OCI-LY3 (cell line): ENCODE data around the gene LACC1.

Source experiments
- H2AFZ ChIP-seq: fragments of 200-600, 300-600 bp; shearing (Covaris generic); 2 replicates; pipeline ENCODE4 v1.6.0; 2014; ENCODE audit warnings: antibody characterized with exemption, low read depth, low read length
- H3K27ac ChIP-seq: fragments of 200-600, 300-600 bp; sonication (generic); 2 replicates; pipeline ENCODE4 v1.5.1; 2014; ENCODE audit warnings: mild to moderate bottlenecking, low read length, moderate library complexity, mixed read lengths
- H3K27me3 ChIP-seq: fragments of 200-600, 300-600 bp; sonication (generic); 2 replicates; pipeline ENCODE4 v1.6.1; 2014; ENCODE audit warnings: low read depth, low read length, mixed read lengths
- H3K36me3 ChIP-seq: fragments of 200-600, 300-600 bp; sonication (generic); replicated peaks from 2 replicates; pipeline ENCODE3; 2014; ENCODE audit warnings: low read depth, low read length, mixed read lengths
- H3K4me1 ChIP-seq: fragments of 300-600, 200-600 bp; sonication (generic); 2 replicates; pipeline ENCODE4 v1.6.1; 2014; ENCODE audit warnings: low read length, mixed read lengths
- H3K4me2 ChIP-seq: fragments of 200-600, 300-600 bp; sonication (generic); 2 replicates; pipeline ENCODE4 v1.6.1; 2014; ENCODE audit warnings: low read length, mixed read lengths
- H3K4me3 ChIP-seq: fragments of 300-600, 200-600 bp; sonication (generic); 2 replicates; pipeline ENCODE4 v1.5.1; 2014; ENCODE audit warnings: antibody characterized with exemption, mild to moderate bottlenecking, low read length, moderate library complexity
- H3K79me2 ChIP-seq: fragments of 300-600, 200-600 bp; shearing (Covaris generic); 2 replicates; pipeline ENCODE4 v1.6.1; 2014; ENCODE audit warnings: mild to moderate bottlenecking, low read length, mixed read lengths
- H3K9ac ChIP-seq: fragments of 300-600, 200-600 bp; shearing (Covaris generic); 2 replicates; pipeline ENCODE4 v1.6.0; 2014; ENCODE audit warnings: mild to moderate bottlenecking, low read length, moderate library complexity
- H3K9me3 ChIP-seq: fragments of 200-600, 300-600 bp; shearing (Covaris generic); 2 replicates; pipeline ENCODE4 v1.6.1; 2014; ENCODE audit warnings: low read length, mixed read lengths; ENCODE audit not compliant: insufficient read depth
- H4K20me1 ChIP-seq: fragments of 200-600, 300-600 bp; sonication (generic); 2 replicates; pipeline ENCODE4 v1.6.1; 2016; ENCODE audit warnings: low read length, mixed read lengths; ENCODE audit not compliant: insufficient read depth
- CTCF ChIP-seq: fragments of 200-600, 300-600 bp; sonication (generic); IDR thresholded peaks from 2 replicates; pipeline ENCODE4 v1.5.1; 2014; ENCODE audit warnings: antibody characterized with exemption, low read length, low read depth
- EZH2phosphoT487 ChIP-seq: fragments of 200-600 bp; shearing (Covaris generic); IDR thresholded peaks from 2 replicates; pipeline ENCODE4 v1.6.1; 2018; ENCODE audit warnings: antibody characterized with exemption, mixed run types, low read depth

LACC1 gene

GRCh38 chr13:43911278-43911677 is 31.6 kb downstream of the LACC1 start:
- Histone ChIP-seq H3K9ac (no peak overlapping the region), H2AFZ (no peak overlapping the region), H4K20me1 (peaks cover 14% of the 10 kb centered on the region; the same call in 1 of the 2 replicates), H3K27me3 (peaks cover 79% of the 10 kb centered on the region), H3K36me3 (no peaks in the 10 kb centered on the region), H3K4me1 (no peaks in the 10 kb centered on the region), H3K4me2 (no peak overlapping the region), H3K4me3 (no peak overlapping the region), H3K79me2 (no peaks in the 10 kb centered on the region), H3K9me3 (no peaks in the 10 kb centered on the region), H3K27ac (no peak overlapping the region)
- TF ChIP-seq CTCF: no peak
- TF ChIP-seq EZH2phosphoT487: no peak

GRCh38 chr13:43911871-43912270 is 32.2 kb downstream of the LACC1 start:
- TF ChIP-seq EZH2phosphoT487 (no peak), CTCF (no peak)
- Histone ChIP-seq H3K27ac (no peak overlapping the region), H4K20me1 (peaks cover 17% of the 10 kb centered on the region; the same call in 1 of the 2 replicates), H3K9ac (no peak overlapping the region), H3K4me1 (no peaks in the 10 kb centered on the region), H3K4me3 (no peak overlapping the region), H2AFZ (no peak overlapping the region), H3K27me3 (peaks cover 80% of the 10 kb centered on the region), H3K36me3 (no peaks in the 10 kb centered on the region), H3K9me3 (no peaks in the 10 kb centered on the region), H3K79me2 (no peaks in the 10 kb centered on the region), H3K4me2 (no peak overlapping the region)

GRCh38 chr13:43915451-43915850 is 35.7 kb downstream of the LACC1 start:
- H3K27me3 ChIP-seq: peaks cover 90% of the 10 kb centered on the region
- no peak overlapping the region for H3K27ac ChIP-seq
- no peak overlapping the region for H3K4me3 ChIP-seq
- H2AFZ ChIP-seq: no peak overlapping the region
- no peak for TF ChIP-seq EZH2phosphoT487
- TF ChIP-seq CTCF: no peak
- no peaks in the 10 kb centered on the region for H3K79me2 ChIP-seq
- H3K9ac ChIP-seq: no peak overlapping the region
- H3K4me1 ChIP-seq: no peaks in the 10 kb centered on the region
- peaks cover 23% of the 10 kb centered on the region; the same call in 1 of the 2 replicates for H4K20me1 ChIP-seq
- H3K36me3 ChIP-seq: no peaks in the 10 kb centered on the region
- no peak overlapping the region for H3K4me2 ChIP-seq
- no peaks in the 10 kb centered on the region for H3K9me3 ChIP-seq

GRCh38 chr13:43916828-43917227 is 37.1 kb downstream of the LACC1 start:
- Histone ChIP-seq H3K4me2 (no peak overlapping the region), H2AFZ (no peak overlapping the region), H3K27me3 (peaks cover 95% of the 10 kb centered on the region), H4K20me1 (peaks cover 29% of the 10 kb centered on the region), H3K4me3 (no peak overlapping the region), H3K27ac (no peak overlapping the region), H3K9ac (no peak overlapping the region), H3K4me1 (no peaks in the 10 kb centered on the region), H3K9me3 (no peaks in the 10 kb centered on the region), H3K79me2 (no peaks in the 10 kb centered on the region), H3K36me3 (no peaks in the 10 kb centered on the region)
- TF ChIP-seq EZH2phosphoT487 (no peak), CTCF (no peak)
